Ramos (cell line): ENCODE results near the gene DHX38.
"Not testable (repeated sequence)": the region's sequence is repeated elsewhere in the genome, so short reads cannot be mapped to it uniquely, and the experiment has no call there.

Source experiments
- in situ Hi-C: fragments of 300-500 bp; cut with MboI; formaldehyde crosslinking; loops from one replicate; pipeline ENCODE4 v1.14.3; 2022; ENCODE audit warnings: low sequenced_read_pairs; ENCODE audit not compliant: unreplicated experiment

The DHX38 gene

DNA sequence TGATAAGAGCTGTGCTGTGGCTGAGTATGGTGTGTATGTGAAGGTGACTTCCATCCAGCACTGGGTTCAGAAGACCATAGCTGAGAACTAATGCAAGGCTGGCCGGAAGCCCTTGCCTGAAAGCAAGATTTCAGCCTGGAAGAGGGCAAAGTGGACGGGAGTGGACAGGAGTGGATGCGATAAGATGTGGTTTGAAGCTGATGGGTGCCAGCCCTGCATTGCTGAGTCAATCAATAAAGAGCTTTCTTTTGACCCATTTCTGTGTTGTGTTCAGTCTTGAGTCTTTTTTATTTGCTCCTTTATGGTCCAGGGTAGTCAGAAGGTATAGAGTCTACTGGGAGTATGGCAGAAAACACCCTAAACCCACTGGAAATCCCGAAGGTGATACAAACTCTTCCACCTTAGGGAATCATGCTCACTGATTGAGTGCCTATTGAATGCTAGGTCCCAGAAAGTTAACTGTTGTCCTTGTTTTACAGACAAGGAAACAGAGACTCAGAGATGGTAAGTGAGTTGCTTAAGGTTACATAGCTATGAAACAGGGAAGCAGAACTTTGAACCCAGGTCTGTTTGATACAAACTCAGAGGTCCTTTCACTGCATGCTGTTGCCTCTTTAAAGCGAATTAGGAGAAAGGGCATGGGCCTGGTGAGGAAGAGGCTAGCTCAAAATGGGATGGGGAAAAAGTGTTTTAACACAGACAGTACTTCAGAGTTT, 16.5 kb upstream of the DHX38 start:
- in situ Hi-C loops = not testable (repeated sequence)

DNA sequence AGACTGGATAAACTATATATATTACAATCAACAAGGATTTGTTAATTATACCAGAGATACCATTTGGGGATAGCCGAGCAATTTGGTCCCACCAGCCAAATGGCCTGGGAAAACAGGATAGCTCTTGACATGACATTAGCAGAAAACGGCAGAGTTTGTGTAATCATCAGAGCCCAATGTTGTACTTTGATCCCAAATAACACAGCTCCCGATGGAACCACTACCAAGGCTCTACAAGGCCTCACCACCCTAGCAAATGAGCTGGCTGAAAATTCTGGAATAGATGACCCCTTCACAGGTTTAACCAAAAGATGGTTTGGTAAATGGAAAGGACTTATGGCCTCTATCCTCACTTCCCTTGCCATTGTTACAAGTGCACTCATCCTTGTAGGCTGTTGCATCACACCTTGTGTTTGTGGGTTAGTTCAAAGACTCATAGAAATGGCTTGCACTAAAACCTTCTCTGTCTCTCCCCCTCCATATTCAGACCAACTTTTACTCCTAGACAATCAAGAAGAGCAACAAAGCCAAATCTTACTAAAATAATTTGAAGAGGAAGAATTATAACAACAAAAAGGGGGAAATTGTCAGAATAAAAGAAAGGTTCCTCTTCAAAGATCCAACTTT, 9.8 kb upstream of the DHX38 start:
- in situ Hi-C loops = no loop called here

DNA sequence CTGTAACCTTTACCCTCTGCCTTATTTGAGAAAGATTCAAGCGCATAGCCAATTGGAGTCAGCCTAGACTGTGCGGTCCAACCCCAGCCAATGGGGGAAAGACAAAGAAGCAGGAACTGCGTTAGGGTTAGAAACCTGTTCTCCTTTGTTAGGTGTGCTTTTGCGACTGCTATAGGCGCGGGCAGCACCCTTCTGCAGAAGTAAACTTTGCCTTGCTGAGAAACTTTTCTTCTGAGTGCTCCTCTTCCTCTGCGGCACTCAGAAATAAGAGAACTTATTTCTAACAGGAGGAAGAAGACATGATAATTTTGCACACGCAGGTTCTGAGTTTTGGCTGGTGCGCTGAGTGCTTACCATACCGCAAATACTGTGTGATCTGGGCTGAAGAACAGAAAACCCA, 9.2 kb upstream of the DHX38 start:
- in situ Hi-C loops = no loop called here

DNA sequence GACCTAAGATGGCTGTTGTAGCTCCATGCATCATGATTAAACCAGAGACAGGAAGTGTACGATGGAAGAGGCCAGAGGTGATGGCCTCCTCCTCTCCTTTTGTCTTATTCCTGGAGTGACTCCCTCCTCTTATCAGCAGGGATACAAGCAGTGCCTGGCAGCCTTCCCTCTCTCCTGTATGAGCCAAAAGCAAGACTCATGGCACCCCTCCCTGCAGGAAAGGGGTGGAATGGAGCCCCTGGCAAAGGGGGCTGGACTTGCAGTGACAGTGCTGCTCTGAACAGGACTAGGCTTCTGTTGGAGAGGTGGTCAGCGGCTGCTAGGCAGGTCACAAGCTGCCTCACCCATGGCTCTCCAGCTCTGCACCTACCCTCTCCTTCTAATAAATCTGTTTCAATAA, 8.6 kb upstream of the DHX38 start:
- in situ Hi-C loops = no loop called here

- in situ Hi-C loops = no loop called here
Observed at GRCh38 chr16:72091217-72091616, 2.4 kb upstream of the DHX38 start.

DNA sequence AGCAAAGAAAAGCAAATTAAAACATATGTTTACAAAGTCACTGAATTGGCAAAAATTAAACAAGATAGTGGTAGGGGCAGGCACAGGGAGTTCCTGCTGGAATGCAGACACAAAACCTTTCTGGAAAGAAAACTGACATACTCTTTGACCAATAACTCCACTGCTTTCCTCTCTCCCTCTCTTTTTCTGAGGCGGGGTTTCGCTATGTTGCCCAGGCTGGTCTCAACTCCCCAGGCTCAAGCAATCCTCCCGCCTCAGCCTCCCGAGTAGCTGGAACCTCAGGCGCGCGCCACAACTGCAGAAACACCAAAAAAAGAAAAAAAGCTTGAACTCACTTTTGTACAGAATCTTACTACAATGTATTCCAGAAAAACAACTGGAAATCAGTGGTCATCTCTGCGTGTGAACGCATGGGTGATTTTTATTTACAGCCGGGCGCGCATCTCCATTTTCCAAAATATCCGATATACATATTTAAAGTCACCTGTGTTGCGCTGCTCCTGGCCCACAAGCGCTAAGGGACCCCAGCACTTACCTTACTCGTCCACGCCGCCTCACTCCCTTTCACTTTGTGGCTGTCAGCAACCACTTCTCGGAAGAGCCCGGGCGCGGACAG, 707 bp upstream of the DHX38 start:
- in situ Hi-C loops = no loop called here

DNA sequence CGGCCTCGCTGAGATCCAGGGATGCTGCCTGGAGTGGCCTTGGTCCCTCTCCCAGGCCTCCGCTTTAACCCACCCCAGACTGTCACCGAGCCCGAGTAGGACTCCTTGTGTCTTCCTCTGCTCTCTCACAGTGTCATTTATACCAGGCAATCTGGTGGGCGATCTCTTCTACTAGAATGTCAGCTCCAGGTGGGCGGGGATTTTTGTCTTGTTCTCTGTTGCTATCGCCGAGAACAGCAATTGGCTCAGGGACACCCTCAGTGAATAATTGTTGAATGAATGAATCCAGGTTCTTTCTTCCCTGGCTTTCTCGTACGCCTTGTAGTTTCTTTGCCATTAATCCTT, 591 bp downstream of the DHX38 start:
- in situ Hi-C loops = no loop called here

DNA sequence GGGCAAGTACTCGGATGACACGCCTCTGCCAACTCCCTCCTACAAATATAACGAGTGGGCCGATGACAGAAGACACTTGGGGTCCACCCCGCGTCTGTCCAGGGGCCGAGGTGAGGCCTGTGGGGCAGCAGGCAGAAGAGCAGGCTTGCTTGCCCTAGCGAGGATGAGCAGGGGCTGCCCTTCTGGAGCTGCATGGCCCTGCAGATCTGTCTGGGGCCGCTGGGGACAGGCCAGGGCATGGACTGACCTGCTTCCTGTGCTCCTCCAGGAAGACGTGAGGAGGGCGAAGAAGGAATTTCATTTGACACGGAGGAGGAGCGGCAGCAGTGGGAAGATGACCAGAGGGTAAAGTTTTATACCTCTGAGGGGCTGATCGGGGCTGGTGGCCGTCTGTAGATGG, 5.3 kb downstream of the DHX38 start:
- in situ Hi-C loops = no loop called here

GRCh38 chr16:72099377-72099818, 5.8 kb downstream of the DHX38 start:
- in situ Hi-C loops = no loop called here

GRCh38 chr16:72101195-72101594, 7.5 kb downstream of the DHX38 start:
- in situ Hi-C loops = no loop called here

GRCh38 chr16:72104905-72105304, 11.3 kb downstream of the DHX38 start:
- in situ Hi-C loops = no loop called here

- in situ Hi-C loops = no loop called here
Observed at GRCh38 chr16:72105978-72106377, 12.3 kb downstream of the DHX38 start.

GRCh38 chr16:72107371-72107770, 13.7 kb downstream of the DHX38 start:
- in situ Hi-C loops = no loop called here

- in situ Hi-C loops = no loop called here
Observed at GRCh38 chr16:72108353-72109102, 14.9 kb downstream of the DHX38 start.

DNA sequence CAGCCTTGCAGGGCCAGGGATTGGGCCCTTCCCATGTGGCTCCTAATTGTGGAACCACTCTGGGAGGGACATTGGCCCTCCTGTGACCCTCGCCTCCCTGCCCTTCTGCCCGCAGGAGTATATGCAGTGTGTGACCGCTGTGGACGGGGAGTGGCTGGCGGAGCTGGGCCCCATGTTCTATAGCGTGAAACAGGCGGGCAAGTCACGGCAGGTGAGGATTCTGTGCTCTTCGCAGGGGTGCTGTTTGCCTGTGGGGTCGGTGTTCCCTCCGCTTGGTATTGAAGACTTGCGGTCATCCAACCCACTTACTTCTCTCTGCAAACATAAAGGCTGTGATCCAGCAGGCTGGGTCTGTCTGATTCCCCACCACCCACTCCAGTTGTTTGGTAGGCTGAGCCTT, 15.7 kb downstream of the DHX38 start:
- in situ Hi-C loops = no loop called here

GRCh38 chr16:72109966-72110530, 16.4 kb downstream of the DHX38 start:
- in situ Hi-C loops = no loop called here

DNA sequence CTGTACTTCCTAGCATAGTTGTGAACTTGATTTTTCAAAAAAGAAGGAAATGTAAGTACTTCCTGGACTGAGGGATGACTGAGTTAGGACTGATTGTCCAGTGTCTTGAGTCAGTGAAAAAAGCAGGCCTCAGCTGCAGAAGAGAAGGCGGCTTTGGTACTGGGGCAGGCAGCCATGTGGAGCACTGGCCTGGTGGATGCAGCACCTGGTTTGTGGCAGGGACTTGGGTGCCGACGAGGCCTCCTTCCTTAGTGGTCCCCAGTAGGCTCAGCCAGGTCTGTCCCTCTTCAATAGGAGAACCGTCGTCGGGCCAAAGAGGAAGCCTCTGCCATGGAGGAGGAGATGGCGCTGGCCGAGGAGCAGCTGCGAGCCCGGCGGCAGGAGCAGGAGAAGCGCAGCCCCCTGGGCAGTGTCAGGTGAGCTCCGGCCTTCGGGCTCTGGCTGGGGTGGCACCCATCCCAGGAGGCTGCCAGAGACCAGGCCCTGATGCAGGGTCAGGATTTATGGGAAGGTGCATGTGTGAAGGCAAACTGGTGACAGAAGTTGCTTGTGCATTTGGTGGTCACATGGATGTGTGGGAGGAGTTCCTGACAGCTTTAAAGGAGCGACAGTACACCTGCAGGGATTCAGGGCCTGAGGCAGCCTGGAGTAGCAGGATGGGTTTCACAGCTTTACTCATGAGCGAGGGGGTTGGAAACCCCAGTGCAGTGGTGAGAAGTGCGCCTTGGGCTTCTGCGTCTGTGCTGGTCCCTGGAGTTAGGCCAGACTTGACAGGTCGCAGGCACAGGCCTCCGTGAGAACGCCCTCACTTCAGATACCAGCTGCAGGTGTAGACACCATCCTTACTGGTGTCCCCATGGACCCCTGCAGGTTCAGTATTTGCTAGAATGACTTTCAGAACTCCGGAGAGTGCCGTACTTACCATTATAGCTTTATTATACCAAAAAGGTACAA, 17.3 kb downstream of the DHX38 start:
- in situ Hi-C loops = no loop called here

DNA sequence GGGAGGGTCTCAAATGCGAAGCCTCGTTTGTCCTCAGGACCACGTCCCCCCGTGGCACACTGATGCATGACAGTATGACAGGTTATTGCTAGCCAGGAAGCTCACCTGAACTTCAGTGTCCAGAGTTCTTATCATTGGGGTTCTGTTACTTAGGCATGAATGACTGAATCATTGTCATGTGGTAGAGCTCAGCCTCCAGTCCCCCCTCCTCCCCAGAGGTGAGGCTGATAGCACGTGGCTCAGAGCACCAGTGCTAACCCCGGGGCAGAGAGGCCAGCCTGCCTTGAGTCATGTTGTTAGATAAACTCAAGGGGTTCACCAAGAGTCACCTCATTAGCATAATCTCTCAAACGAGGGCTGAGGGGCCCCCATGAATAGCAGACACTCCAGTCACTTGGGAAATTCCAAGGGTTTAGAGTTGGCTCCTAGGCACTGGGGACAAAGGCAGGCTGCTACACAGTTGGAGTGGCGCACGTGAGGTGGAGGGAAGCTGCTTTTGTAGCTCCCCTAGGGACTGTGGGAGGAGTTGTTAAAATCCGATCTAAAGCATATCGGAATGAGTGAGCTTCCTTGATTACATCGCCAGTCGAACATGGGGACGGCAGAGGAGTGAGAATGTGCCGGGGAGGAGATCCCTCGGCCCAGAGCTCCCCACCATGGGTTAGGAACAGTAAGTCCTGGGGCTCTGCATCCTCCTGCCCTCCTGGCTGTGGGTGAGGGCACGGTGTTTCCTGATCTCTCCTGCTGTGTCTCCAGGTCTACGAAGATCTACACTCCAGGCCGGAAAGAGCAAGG, 18.2 kb downstream of the DHX38 start:
- in situ Hi-C loops = no loop called here

GRCh38 chr16:72112452-72112792, 18.8 kb downstream of the DHX38 start:
- in situ Hi-C loops = no loop called here
